ENCODE measurements around the gene IRF2BP2. TPM values are rescaled to one million over a fixed set of nuclear protein-coding genes. Genes with fewer than 3 reads are reported as not detected.

The IRF2BP2 gene
- total RNA-seq, 2 donors from 2014 or later: 157 to 164 TPM

DNA sequence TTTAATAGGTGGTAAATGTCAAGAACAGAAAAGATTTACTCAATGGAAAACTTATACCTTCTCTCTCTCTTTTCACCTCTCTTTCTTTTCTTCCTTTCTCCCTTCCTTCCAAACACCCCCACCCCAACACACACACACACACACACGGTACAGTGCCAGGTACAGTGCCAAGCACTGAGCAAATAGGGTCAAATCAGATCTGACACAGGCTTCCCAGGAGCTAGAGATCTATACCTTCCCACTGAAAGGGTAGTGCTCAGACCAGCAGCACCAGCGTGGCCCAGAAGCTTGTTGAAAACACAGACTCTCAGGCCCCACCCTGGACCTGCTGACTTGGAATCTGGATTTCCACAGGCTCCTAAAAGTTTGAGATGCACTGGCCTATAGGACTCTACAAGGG lies 31.9 kb downstream of the IRF2BP2 start:
- Histone ChIP-seq H3K27me3 (no peaks in the 10 kb centered on the region), H3K9ac (ENCODE audit: low read depth in 2 of 2, low read length in 2 of 2) (no peak overlapping the region), H3K27ac (no peak overlapping the region), H3K9me3 (no peaks in the 10 kb centered on the region), H3K4me1 (no peaks in the 10 kb centered on the region), H3K4me3 (no peak overlapping the region), H3K36me3 (no peaks in the 10 kb centered on the region)
- no peak for TF ChIP-seq CTCF (IDR thresholded peaks at IDR 0.05)
- intact Hi-C loops (cut with DNase I): no loop called here
- no peak for DNase-seq

DNA sequence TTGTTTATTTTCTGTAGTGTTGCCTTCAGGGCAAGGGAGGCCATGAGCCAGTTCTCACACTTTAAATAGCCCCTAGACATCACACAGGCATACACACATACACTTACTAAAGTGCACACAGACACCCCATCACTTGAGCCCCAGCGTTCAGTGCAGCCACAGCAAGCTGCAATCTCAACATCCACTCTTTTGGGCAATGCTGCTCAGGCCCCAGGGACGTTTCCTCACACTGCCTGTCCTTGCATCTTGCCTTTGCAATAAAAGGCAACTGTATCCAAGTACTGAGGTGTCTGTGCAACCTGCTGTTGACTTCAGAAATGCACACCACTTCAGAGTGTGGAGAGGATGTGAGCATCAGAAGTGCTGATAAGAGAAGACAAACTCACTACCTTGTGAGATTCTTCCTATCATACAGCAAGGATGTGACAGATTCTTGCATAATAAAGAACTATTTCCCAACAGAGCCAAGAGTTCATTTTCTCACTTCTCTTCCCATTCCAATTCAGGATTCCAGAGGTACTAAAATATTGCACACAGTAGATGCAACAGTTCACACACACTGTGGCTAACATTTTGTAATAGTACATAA lies 36.2 kb downstream of the IRF2BP2 start:
- Histone ChIP-seq H3K9me3 (no peaks in the 10 kb centered on the region), H3K4me1 (no peaks in the 10 kb centered on the region), H3K27ac (no peak overlapping the region), H3K4me3 (no peak overlapping the region), H3K9ac (ENCODE audit: low read depth in 2 of 2, low read length in 2 of 2) (no peak overlapping the region), H3K27me3 (no peaks in the 10 kb centered on the region), H3K36me3 (no peaks in the 10 kb centered on the region)
- no peak for DNase-seq
- TF ChIP-seq CTCF (IDR thresholded peaks at IDR 0.05): no peak
- intact Hi-C loops (cut with DNase I): no loop called here

DNA sequence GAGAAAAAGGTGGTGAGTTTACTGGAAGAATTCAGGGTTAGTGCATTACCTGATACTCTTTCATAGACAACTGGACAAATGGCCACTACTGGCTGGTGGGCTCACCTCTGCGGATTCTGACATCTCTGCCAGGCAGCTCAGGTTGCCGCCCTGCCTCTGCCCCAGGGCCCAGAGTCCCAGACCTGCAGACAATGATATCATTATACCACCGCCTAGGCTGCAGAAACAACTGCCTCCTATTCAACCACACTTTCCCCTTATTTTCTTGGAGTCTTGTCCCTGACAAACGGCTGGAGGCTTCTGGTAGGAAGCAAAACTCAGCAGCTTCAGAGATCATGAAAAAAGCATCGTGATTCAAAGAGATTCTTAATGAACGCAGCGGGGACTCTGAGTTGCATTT lies 37.0 kb downstream of the IRF2BP2 start:
- Histone ChIP-seq H3K27ac (no peak overlapping the region), H3K4me1 (no peaks in the 10 kb centered on the region), H3K27me3 (no peaks in the 10 kb centered on the region), H3K4me3 (no peak overlapping the region), H3K9me3 (no peaks in the 10 kb centered on the region), H3K36me3 (no peaks in the 10 kb centered on the region), H3K9ac (ENCODE audit: low read depth in 2 of 2, low read length in 2 of 2) (no peak overlapping the region)
- TF ChIP-seq CTCF (IDR thresholded peaks at IDR 0.05): no peak
- no peak for DNase-seq
- intact Hi-C loops (cut with DNase I): no loop called here

DNA sequence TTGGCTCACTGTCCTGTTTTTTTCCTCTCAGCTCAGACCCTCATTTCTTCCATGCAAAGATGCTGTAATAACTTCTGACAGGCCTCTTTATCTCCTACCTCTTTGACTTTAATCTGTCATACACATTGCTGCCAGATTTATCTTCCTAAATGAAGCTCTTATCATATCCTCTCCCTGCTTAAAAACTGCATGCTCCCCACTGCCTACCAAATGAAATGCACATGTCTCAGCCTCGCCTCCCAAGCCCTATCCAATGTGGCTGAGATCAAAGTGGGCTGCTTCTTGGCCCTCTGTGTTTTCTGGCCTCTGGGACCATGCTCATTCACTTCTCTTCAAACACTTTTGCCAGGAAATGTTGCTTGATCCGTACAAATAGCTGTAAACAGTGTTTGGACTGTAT lies 38.3 kb downstream of the IRF2BP2 start:
- H3K4me1 ChIP-seq: no peaks in the 10 kb centered on the region
- H3K9ac ChIP-seq (ENCODE audit: low read depth in 2 of 2, low read length in 2 of 2): no peak overlapping the region
- TF ChIP-seq CTCF (IDR thresholded peaks at IDR 0.05): no peak
- no peaks in the 10 kb centered on the region for H3K36me3 ChIP-seq
- intact Hi-C loops (cut with DNase I): no loop called here
- no peaks in the 10 kb centered on the region for H3K27me3 ChIP-seq
- no peak overlapping the region for H3K27ac ChIP-seq
- no peaks in the 10 kb centered on the region for H3K9me3 ChIP-seq
- H3K4me3 ChIP-seq: no peak overlapping the region
- DNase-seq: no peak

DNA sequence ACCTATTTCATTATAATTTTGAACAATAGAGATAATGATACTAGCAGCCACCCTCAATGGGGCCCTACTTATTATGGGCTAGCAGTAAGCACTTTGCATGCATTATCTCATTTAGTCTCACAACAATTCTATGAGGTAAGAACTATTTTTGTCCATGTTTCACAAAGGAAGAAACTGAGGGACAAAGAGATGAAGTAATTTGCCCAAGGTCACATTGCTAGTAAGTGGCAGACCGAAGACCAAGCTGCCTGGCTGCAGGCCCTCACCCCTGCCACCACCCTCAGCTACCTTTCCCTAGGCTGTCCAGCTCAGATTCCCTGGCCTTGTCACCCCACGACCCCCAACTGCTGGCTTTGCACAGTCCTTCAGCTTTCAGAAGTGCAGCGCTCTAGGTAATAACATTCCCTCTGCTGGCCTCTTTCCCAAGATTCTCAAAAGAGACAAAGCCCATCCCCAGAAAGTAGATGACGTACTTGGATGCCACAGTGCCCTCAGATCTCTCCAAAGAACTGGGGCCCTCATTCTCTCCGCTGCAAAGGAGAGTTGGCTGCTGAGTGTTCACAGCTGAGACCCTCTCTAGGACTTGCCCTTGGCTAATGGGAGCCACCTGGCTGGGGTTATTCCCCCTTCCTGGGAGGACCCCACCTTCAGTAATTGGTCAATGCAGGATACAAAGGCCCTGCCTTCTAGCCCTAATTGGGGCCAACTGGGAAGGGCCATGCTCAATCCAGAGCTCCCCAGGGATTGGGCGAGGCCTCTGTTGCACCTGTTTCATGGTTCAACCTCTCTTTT lies 39.5 kb downstream of the IRF2BP2 start:
- H3K36me3 ChIP-seq: no peaks in the 10 kb centered on the region
- no peaks in the 10 kb centered on the region for H3K9me3 ChIP-seq
- no peak for DNase-seq
- H3K4me3 ChIP-seq: no peak overlapping the region
- no peak for TF ChIP-seq CTCF (IDR thresholded peaks at IDR 0.05)
- no peaks in the 10 kb centered on the region for H3K27me3 ChIP-seq
- intact Hi-C loops (cut with DNase I): no loop called here
- no peak overlapping the region for H3K9ac ChIP-seq (ENCODE audit: low read depth in 2 of 2, low read length in 2 of 2)
- no peak overlapping the region for H3K27ac ChIP-seq
- H3K4me1 ChIP-seq: no peaks in the 10 kb centered on the region

All from colonic mucosa (tissue), 4 donors.